Measurements from ENCODE around the gene SNX24.

The SNX24 gene

GRCh38 chr5:123000731-123001130 lies 155.3 kb downstream of the SNX24 start:
- no peak for DNase-seq (ENCODE audit: low read depth in 2 of 3, low spot score in 1 of 3)

DNA sequence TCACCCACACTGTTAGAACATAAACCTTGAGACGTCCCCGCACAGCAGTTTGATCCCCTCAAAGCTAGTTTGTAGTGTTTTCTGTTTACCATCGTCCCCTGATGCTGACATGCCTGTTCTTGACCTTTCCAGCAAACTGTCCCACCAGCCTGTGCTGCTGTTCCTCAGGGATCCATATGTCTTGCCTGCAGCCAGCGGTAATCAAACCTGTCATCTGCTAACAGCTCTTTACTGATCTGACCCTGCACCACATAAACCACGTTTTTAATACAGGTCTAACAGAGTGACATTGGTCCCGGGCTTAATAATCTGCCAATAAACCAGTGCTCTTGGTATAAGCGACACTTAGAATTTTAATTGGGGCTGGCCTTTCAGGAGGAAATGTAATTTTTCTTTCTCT lies 156.4 kb downstream of the SNX24 start:
- no peak for DNase-seq (ENCODE audit: low read depth in 2 of 3, low spot score in 1 of 3)

- DNase-seq (ENCODE audit: low read depth in 2 of 3, low spot score in 1 of 3), result no peak
Measured at GRCh38 chr5:123007182-123007581, 161.8 kb downstream of the SNX24 start.

DNA sequence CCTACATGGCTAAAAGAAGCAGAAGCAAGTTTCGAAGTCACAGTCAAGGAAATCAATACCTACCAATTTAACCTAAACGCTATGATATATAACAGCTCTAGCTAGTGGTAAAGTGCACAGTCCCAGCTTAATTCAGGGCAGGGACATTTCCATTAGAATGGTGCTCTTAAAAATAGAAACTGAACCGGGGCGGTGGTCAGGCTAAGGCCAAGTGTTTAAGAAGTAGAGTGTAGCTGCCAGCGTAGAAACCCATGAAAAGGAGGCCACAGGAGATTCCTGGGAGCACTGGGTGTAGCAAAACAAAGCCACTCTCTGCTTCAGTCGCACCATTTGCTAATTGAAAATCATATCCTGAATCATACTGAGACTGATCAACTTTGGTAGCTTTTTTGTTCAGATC lies 162.3 kb downstream of the SNX24 start:
- no peak for DNase-seq (ENCODE audit: low read depth in 2 of 3, low spot score in 1 of 3)

- no peak for DNase-seq (ENCODE audit: low read depth in 2 of 3, low spot score in 1 of 3)
Measured at GRCh38 chr5:123012321-123012720, 166.9 kb downstream of the SNX24 start.

GRCh38 chr5:123014689-123015088 lies 169.3 kb downstream of the SNX24 start:
- DNase-seq (ENCODE audit: low read depth in 2 of 3, low spot score in 1 of 3), result no peak

DNA sequence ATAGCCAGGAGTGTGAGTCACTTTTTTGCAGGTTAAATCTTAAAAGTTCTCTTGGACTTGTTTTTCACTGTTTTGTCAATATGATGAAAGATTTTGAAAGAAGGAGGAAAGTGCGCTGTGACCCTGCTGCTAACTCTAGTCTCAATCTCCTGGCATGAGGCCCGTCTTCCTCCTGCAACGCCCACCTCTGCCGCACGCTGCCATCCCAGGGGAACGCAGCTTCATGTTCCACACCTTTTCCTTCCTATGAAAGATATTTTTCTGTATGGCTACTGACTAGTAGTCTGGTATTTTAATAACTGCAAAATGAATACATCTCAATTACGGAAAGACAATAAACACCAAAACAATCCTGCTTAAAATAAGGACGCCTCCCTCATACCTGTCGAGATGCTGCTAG lies 182.8 kb downstream of the SNX24 start:
- no peak for DNase-seq (ENCODE audit: low read depth in 2 of 3, low spot score in 1 of 3)

DNA sequence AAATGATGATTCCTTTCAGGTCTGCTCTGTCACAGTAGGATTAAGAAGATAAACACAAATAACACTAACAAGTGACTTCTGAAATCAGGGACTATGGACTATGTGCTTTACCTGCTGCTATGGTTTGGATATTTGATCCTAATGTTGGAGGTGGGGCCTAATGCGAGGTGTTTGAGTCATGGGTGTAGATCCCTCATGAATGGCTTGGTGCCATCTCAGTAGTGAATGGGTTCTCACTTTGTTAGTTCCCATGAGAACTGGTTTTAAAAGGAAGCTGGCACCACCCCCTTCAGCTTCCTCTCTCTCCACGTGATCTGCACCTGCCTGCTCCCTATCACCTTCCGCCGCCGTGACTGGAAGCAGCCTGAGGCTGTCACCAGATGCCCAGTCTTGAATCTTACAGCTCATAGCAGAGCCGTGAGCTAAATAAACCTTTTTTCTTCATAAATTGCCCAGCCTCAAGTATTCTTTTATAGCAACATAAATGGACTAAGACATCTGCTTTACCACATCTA lies 187.8 kb downstream of the SNX24 start:
- DNase-seq (ENCODE audit: low read depth in 2 of 3, low spot score in 1 of 3), result no peak

- no peak for DNase-seq (ENCODE audit: low read depth in 2 of 3, low spot score in 1 of 3)
Measured at GRCh38 chr5:123035360-123035917, 190.0 kb downstream of the SNX24 start.

- DNase-seq (ENCODE audit: low read depth in 2 of 3, low spot score in 1 of 3), result no peak
Measured at GRCh38 chr5:123035918-123036390, 190.5 kb downstream of the SNX24 start.

DNA sequence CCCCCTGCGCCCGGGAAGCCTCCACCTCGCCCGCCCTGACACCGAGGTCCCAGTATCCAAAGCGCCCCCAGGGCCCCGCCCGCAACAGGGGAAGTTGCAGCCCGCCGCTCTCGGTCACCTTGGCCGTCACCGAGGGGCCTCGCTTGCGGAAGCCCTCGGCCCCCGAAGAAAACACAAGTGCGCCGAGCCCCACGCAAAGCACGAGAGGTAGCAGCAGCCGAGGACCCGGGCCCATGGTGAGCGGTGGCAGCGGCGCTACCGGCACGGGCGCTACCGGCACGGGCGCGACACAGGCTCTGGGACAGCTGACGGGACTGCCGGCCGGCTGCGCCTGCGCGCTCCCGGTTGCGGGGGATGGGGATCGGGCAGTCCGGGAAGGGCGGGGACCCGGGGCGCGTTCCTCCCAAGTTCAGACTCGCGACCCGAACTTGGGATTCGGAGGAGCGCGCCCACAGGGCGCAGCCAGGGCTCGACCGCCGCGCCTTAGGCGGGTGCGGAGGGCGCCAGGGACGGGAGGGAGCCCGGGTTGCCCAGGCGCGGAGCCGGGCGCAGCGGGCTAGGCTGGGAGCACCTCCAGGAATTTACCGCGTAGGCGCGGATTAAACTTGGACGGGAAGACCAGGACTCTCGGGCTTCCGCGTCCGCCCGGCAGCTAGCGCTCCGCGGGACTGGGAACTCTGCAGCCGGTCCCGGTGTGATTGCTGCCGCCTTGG lies 191.1 kb downstream of the SNX24 start, which contains the start of gene PPIC:
TSS of gene PPIC (minus strand) at position 335 of the 713 bp plus-strand sequence. CDS start at position 235, 100 bp downstream.
- no peak for DNase-seq (ENCODE audit: low read depth in 2 of 3, low spot score in 1 of 3)

DNA sequence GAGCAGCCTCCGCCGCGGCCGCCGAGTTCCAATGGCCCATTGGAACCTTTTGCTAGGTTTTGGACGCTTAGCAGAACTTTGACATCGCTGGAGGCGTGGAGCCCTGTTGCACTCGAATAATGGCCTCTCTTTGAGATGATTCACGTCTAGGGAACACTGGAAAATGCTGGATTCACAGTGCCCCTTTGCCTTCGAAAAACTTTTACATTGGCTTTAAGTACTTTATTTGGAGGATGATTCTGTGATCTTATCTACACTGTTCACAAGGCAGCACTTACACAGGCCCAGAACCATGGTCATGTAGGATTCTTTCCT lies 191.6 kb downstream of the SNX24 start:
- no peak for DNase-seq (ENCODE audit: low read depth in 2 of 3, low spot score in 1 of 3)

DNA sequence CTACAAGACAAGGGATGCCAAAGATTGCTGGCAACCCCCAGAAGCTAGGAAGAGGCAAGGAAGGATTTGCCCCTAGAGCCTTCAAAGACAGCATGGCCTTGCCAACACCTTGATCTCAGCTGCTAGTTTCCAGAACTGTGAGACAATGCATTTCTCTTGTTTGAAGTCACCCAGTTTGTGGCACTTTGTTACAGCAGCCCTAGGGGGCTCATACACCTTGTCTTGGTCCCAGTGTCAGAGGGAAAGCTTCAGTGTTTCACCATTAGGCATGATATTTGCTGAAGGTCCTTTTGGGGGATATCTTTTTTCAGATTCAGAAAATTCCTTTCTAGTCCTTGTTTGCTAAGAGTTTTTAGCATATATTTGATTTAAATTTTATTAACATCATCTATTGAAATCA lies 194.3 kb downstream of the SNX24 start:
- DNase-seq (ENCODE audit: low read depth in 2 of 3, low spot score in 1 of 3), result no peak

- no peak for DNase-seq (ENCODE audit: low read depth in 2 of 3, low spot score in 1 of 3)
Measured at GRCh38 chr5:123044926-123045617, 199.7 kb downstream of the SNX24 start.

DNA sequence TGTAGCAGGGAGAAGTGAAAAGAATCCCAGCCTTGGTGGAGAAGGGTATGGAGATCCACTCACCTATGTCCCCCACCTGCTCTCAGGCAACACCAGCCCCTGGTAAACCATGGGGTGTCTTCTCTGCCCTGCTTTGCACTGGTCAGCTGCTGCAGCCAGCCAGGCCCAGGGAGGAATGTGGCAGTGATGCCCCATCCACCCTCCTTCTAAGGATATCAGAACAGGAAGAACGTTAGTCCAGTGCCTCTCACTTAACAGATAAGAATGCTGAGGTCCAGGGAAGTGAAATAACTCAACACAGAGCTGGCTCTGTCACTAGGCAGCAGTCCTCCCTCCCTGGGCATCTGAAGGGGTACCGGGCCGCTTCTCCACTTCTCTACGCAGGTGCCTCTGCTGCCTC lies 200.8 kb downstream of the SNX24 start:
- DNase-seq (ENCODE audit: low read depth in 2 of 3, low spot score in 1 of 3), result no peak

DNA sequence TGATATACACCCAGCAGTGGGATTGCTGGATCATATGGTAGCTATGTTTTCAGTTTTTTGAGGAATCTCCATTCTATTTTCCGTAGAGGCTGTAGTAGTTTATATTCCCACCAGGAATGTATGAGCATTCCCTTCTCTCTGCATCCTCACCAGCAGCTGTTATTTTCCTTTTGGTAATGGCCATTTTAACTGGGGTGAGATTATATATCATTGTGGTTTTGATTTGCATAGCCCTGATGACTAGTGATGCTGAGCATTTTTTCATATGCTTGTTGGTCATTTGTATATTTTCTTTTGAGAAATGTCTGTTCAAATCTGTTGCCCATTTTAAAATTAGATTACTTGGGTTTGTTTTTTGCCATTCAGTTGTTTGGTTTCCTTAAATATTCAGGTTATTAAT lies 202.3 kb downstream of the SNX24 start:
- DNase-seq (ENCODE audit: low read depth in 2 of 3, low spot score in 1 of 3), result no peak

DNA sequence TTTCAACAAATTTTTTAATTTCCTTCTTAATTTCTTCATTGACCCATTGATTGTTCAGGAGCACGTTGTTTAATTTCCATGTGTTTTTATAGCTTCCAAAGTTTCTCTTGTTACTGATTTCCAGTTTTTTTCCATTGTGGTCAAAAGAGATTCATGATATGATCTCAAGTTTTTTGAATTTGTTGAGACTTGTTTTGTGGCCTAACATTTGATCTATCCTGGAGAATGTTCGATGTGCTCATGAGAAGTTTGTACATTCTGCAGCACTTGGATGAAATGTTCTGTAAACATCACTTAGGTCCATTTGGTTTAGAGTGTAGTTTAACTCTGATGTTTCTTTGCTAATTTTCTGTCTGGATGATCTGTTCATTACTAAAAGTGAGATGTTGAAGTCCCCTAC lies 205.8 kb downstream of the SNX24 start:
- no peak for DNase-seq (ENCODE audit: low read depth in 2 of 3, low spot score in 1 of 3)

Measured in stimulated activated CD4-positive, alpha-beta T cell treated with anti-CD3 and anti-CD28 coated beads, Interleukin-12 subunit alpha, Interleukin-12 subunit beta, amount 100 ng/mL, for 48 hours (primary cell).